Body of pancreas (tissue), 4 donors: ENCODE measurements around the gene AUH. TPM values are rescaled to one million over a fixed set of nuclear protein-coding genes. Genes with fewer than 3 reads are reported as not detected.

ENCODE experiments used
- ATAC-seq: fragments of 150-250 bp; one replicate; pipeline ENCODE4 v1.9.1; 2016
- DNase-seq, 4 donors: peaks; one replicate each; pipeline ENCODE4 v3.0.0-alpha.2; 2019
- H3K27ac ChIP-seq, 4 donors: fragments of 200-600 bp; sonication (generic); 1 replicate in 3 of 4; 2 replicates in 1 of 4; pipeline versions ENCODE4 v1.5.1 to v1.6.1; 2016 to 2019; ENCODE audit warnings: mild to moderate bottlenecking in 1 of 4, mixed read lengths in 1 of 4, moderate library complexity in 1 of 4
- H3K27me3 ChIP-seq, 2 donors: fragments of 200-600 bp; sonication (generic); one replicate each; pipeline ENCODE4 v1.6.0; 2016; ENCODE audit warnings: mild to moderate bottlenecking in 1 of 2
- H3K36me3 ChIP-seq, 2 donors: fragments of 200-600 bp; sonication (generic); replicated peaks in 1 of 2; 2 replicates each; pipeline ENCODE4 v1.5.1; 2016; ENCODE audit warnings: low read depth in 2 of 2; ENCODE audit not compliant: insufficient read depth in 1 of 2
- H3K4me1 ChIP-seq: fragments of 200-600 bp; sonication (generic); one replicate; pipeline ENCODE4 v1.6.0; 2016
- H3K4me3 ChIP-seq, 2 donors: fragments of 200-600 bp; sonication (generic); 1 replicate in 1 of 2; 2 replicates in 1 of 2; pipeline ENCODE4 v1.5.1; 2016 to 2019
- H3K9me3 ChIP-seq, 3 donors: fragments of 200-600 bp; sonication (generic); 1 replicate in 2 of 3; 2 replicates in 1 of 3; pipeline ENCODE4 v1.5.1; 2016
- POLR2A ChIP-seq, 3 donors: fragments of 450-650 bp; IDR thresholded peaks; one replicate each; pipeline ENCODE4 v1.6.1; 2016; ENCODE audit warnings: antibody characterized with exemption in 3 of 3, mild to moderate bottlenecking in 2 of 3
- WGBS, 2 donors: methylation state at CpG; one replicate each; pipeline ENCODE4 v1.1.5; 2017; 5-methylcytosine and 5-hydroxymethylcytosine counted together
- intact Hi-C: fragments of 100-400 bp; cut with DNase I; formaldehyde crosslinking; loops from one replicate; pipeline ENCODE4 v1.15.1; 2023
- total RNA-seq, 2 donors: library from RNA; depleted of rRNA; stranded (reverse); fragments of >200 nt; gene quantifications; one replicate each; pipeline ENCODE4 v1.1.0, GENCODE V29; 2016
- TF ChIP-seq, protein P1 (sequence below), 7 experiments: fragments of 450-650 bp in 4 of 7; fragments of 200-600 bp in 3 of 7; sonication (generic) in 3 of 7; IDR thresholded peaks; one replicate each; pipeline ENCODE4 v1.5.1; 2016 to 2019; ENCODE audit warnings: antibody characterized with exemption in 7 of 7

AUH gene
- total RNA-seq, 2 donors from 2014 or later: 47.7 to 75.8 TPM

GRCh38 chr9:91179237-91180138, 182.2 kb downstream of the AUH start:
- intact Hi-C loops: no loop called here
- 85 to 87% methylated on average over 23 of the region's 23 CpGs for WGBS, 2 donors
- Histone ChIP-seq H3K27ac (no peak overlapping the region), H3K27me3 (no peaks in the 10 kb centered on the region), H3K36me3 (no peaks in the 10 kb centered on the region), H3K4me1 (no peaks in the 10 kb centered on the region), H3K9me3 (no peaks in the 10 kb centered on the region), H3K4me3 (no peak overlapping the region)
- DNase-seq (peak in 1 of 4 donors; percentile 5), ATAC-seq (no peak)
- TF ChIP-seq, protein P1, sequence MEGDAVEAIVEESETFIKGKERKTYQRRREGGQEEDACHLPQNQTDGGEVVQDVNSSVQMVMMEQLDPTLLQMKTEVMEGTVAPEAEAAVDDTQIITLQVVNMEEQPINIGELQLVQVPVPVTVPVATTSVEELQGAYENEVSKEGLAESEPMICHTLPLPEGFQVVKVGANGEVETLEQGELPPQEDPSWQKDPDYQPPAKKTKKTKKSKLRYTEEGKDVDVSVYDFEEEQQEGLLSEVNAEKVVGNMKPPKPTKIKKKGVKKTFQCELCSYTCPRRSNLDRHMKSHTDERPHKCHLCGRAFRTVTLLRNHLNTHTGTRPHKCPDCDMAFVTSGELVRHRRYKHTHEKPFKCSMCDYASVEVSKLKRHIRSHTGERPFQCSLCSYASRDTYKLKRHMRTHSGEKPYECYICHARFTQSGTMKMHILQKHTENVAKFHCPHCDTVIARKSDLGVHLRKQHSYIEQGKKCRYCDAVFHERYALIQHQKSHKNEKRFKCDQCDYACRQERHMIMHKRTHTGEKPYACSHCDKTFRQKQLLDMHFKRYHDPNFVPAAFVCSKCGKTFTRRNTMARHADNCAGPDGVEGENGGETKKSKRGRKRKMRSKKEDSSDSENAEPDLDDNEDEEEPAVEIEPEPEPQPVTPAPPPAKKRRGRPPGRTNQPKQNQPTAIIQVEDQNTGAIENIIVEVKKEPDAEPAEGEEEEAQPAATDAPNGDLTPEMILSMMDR (IDR thresholded peaks at IDR 0.05): no peak
- TF ChIP-seq POLR2A (IDR thresholded peaks at IDR 0.05): no peak

- intact Hi-C loops: no loop called here
- H3K4me1 ChIP-seq: no peaks in the 10 kb centered on the region
- no peak overlapping the region for H3K27ac ChIP-seq
- ATAC-seq (no peak), DNase-seq (peak in 1 of 4 donors; percentile 3)
- TF ChIP-seq, protein P1 (IDR thresholded peaks at IDR 0.05): no peak
- no peak for TF ChIP-seq POLR2A (IDR thresholded peaks at IDR 0.05)
- no peaks in the 10 kb centered on the region for H3K27me3 ChIP-seq
- 83 to 92% methylated on average over 11 to 15 of the region's 15 CpGs for WGBS, 2 donors
- H3K36me3 ChIP-seq: no peaks in the 10 kb centered on the region
- no peaks in the 10 kb centered on the region for H3K9me3 ChIP-seq
- H3K4me3 ChIP-seq: no peak overlapping the region
These were observed 183.2 kb downstream of the AUH start for GRCh38 chr9:91178281-91179236.

DNA sequence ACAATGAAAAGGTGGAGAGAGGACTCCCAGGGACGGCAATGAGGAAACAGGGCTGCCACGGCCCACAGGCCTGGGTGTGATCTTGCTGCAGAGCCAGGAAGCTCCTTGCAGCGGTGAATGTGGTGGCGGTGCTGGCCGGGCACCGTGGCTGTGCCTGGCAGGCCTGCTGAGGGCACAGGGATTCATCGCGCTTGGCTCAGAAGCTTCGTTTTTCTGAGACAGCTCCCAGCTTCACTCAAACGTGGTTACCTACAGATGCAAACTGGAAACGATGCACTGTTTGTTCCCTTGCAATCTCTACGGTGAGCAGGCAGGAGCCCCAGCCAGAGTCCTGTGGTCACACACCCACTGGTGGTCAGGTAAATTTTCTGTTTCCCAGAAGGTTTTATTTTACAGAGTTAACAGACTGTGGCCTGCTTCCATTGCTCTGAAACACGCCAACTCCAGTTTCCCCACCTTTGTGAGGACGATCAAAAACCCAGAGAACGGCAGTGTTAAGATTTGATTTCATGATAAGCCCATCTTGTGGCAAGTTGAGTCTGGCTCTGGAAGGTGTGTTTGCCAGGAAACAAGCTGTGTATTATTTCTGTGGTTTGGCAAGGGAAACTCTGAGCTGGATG, 183.9 kb downstream of the AUH start:
- H3K9me3 ChIP-seq: no peaks in the 10 kb centered on the region
- no peaks in the 10 kb centered on the region for H3K4me1 ChIP-seq
- intact Hi-C loops: no loop called here
- ATAC-seq: no peak
- no peak overlapping the region for H3K4me3 ChIP-seq
- peak in 1 of 4 donors; percentile 6 for DNase-seq
- H3K36me3 ChIP-seq: no peaks in the 10 kb centered on the region
- H3K27me3 ChIP-seq: no peaks in the 10 kb centered on the region
- 76 to 85% methylated on average over 15 of the region's 15 CpGs for WGBS, 2 donors
- no peak overlapping the region for H3K27ac ChIP-seq
- TF ChIP-seq, protein P1 (IDR thresholded peaks at IDR 0.05): no peak
- TF ChIP-seq POLR2A (IDR thresholded peaks at IDR 0.05): no peak

GRCh38 chr9:91177081-91177480, 184.6 kb downstream of the AUH start:
- 79 to 83% methylated on average over 4 of the region's 4 CpGs for WGBS, 2 donors
- no peaks in the 10 kb centered on the region for H3K36me3 ChIP-seq
- DNase-seq (no peak), ATAC-seq (no peak)
- intact Hi-C loops: no loop called here
- H3K4me3 ChIP-seq: no peak overlapping the region
- no peaks in the 10 kb centered on the region for H3K27me3 ChIP-seq
- no peaks in the 10 kb centered on the region for H3K9me3 ChIP-seq
- no peaks in the 10 kb centered on the region for H3K4me1 ChIP-seq
- TF ChIP-seq POLR2A (IDR thresholded peaks at IDR 0.05): no peak
- TF ChIP-seq, protein P1 (IDR thresholded peaks at IDR 0.05): no peak
- no peak overlapping the region for H3K27ac ChIP-seq
